BLaER1 treated with 17β-estradiol and CSF1 and Interleukin-3, amounts not matched to agents 10 nM and 100 nM (cell line): ENCODE measurements around the gene PLEKHM2.

Experiments
- H3K27ac ChIP-seq, 11 experiments: shearing (Covaris generic); formaldehyde crosslinking; 2 replicates each; pipeline ENCODE4 v1.8.1; 2022
- H3K27me3 ChIP-seq, 11 experiments: shearing (Covaris generic); formaldehyde crosslinking; 2 replicates each; pipeline ENCODE4 v1.8.1; 2022
- H3K36me3 ChIP-seq, 11 experiments: shearing (Covaris generic); formaldehyde crosslinking; 2 replicates each; pipeline ENCODE4 v1.8.1; 2022
- H3K4me1 ChIP-seq, 10 experiments: shearing (Covaris generic); formaldehyde crosslinking; 2 replicates each; pipeline ENCODE4 v1.8.1; 2022
- H3K4me2 ChIP-seq, 11 experiments: shearing (Covaris generic); formaldehyde crosslinking; 2 replicates each; pipeline ENCODE4 v1.8.1; 2022
- H3K4me3 ChIP-seq, 10 experiments: shearing (Covaris generic); formaldehyde crosslinking; 2 replicates each; pipeline ENCODE4 v1.8.1; 2022
- H3K9ac ChIP-seq, 11 experiments: shearing (Covaris generic); formaldehyde crosslinking; 2 replicates each; pipeline ENCODE4 v1.8.1; 2022
- H3K9me3 ChIP-seq, 11 experiments: shearing (Covaris generic); formaldehyde crosslinking; replicated peaks in 1 of 11; 2 replicates each; pipeline ENCODE4 v1.8.1; 2022
- H4K20me1 ChIP-seq, 11 experiments: shearing (Covaris generic); formaldehyde crosslinking; 2 replicates each; pipeline ENCODE4 v1.8.1; 2022
- Cebpa-rat ChIP-seq, 11 experiments: shearing (Covaris generic); IDR thresholded peaks; 2 replicates each; pipeline ENCODE4 v1.8.1; 2022

The PLEKHM2 gene

GRCh38 chr1:15669864-15670263 is 14.3 kb upstream of the PLEKHM2 start:
- H3K27ac ChIP-seq, result no peak overlapping the region
- H3K4me3 ChIP-seq, result no peak overlapping the region
- H3K9ac ChIP-seq, result no peak overlapping the region
- H3K36me3 ChIP-seq, result peaks cover 0 to 22% (median 3%) of the 10 kb centered on the region in 11 experiments; a peak in 4 of 22 replicates
- H3K4me2 ChIP-seq, result no peak overlapping the region
- TF ChIP-seq Cebpa-rat (IDR thresholded peaks at IDR 0.05), result no peak
- H3K27me3 ChIP-seq, result no peaks in the 10 kb centered on the region
- H4K20me1 ChIP-seq, result peaks cover 0 to 36% (median 4%) of the 10 kb centered on the region in 11 experiments; a peak in 10 of 22 replicates
- peaks cover 0 to 11% (median 0%) of the 10 kb centered on the region in 10 experiments; a peak in 6 of 20 replicates for H3K4me1 ChIP-seq
- H3K9me3 ChIP-seq, result no peaks in the 10 kb centered on the region

- peaks cover 0 to 26% (median 0%) of the 10 kb centered on the region in 10 experiments; a peak in 6 of 20 replicates for H3K4me1 ChIP-seq
- TF ChIP-seq Cebpa-rat (IDR thresholded peaks at IDR 0.05), result no peak
Measured at GRCh38 chr1:15671430-15671829, 12.7 kb upstream of the PLEKHM2 start.

GRCh38 chr1:15674386-15675159 is 9.5 kb upstream of the PLEKHM2 start:
- peak overlapping the region in 3 of 11 experiments; percentile 41 to 64 (median 41); a peak in 5 of 22 replicates for H3K27ac ChIP-seq
- H3K4me3 ChIP-seq, result no peak overlapping the region

More at GRCh38 chr1:15671430-15671829, 12.7 kb upstream of the PLEKHM2 start:
- Histone ChIP-seq H3K4me2 (no peak overlapping the region), H3K27me3 (no peaks in the 10 kb centered on the region), H3K4me3 (no peak overlapping the region), H3K9ac (no peak overlapping the region), H3K36me3 (peaks cover 0 to 15% (median 3%) of the 10 kb centered on the region in 11 experiments; a peak in 4 of 22 replicates), H3K27ac (no peak overlapping the region), H3K9me3 (no peaks in the 10 kb centered on the region), H4K20me1 (peaks cover 0 to 20% (median 0%) of the 10 kb centered on the region in 11 experiments; a peak in 6 of 22 replicates)

GRCh38 chr1:15676010-15676409 is 8.1 kb upstream of the PLEKHM2 start:
- Histone ChIP-seq H3K9ac (0 out of 22 replicates have a peak overlapping the region, but pooled peaks of 1 of the 11 experiments have one; percentile 24), H3K36me3 (no peaks in the 10 kb centered on the region), H3K27me3 (no peaks in the 10 kb centered on the region), H3K4me3 (no peak overlapping the region), H3K9me3 (peaks cover 0 to 7% (median 0%) of the 10 kb centered on the region in 11 experiments; a peak in 1 of 22 replicates), H3K4me1 (peaks cover 0 to 54% (median 7%) of the 10 kb centered on the region in 10 experiments; a peak in 10 of 20 replicates), H4K20me1 (no peaks in the 10 kb centered on the region), H3K27ac (no peak overlapping the region), H3K4me2 (peak overlapping the region in 2 of 11 experiments; percentile 23 to 74; a peak in 2 of 22 replicates)
- TF ChIP-seq Cebpa-rat (IDR thresholded peaks at IDR 0.05), result no peak

More at GRCh38 chr1:15674386-15675159, 9.5 kb upstream of the PLEKHM2 start:
- no peaks in the 10 kb centered on the region for H3K27me3 ChIP-seq
- peak overlapping the region in 3 of 11 experiments; percentile 19 to 74 (median 56); a peak in 5 of 22 replicates for H3K4me2 ChIP-seq
- 0 out of 22 replicates have a peak, but pooled peaks cover 0 to 5% (median 0%) of the 10 kb centered on the region in 11 experiments for H4K20me1 ChIP-seq
- peaks cover 0 to 39% (median 6%) of the 10 kb centered on the region in 10 experiments; a peak in 9 of 20 replicates for H3K4me1 ChIP-seq
- TF ChIP-seq Cebpa-rat (IDR thresholded peaks at IDR 0.05), result no peak
- H3K36me3 ChIP-seq, result no peaks in the 10 kb centered on the region
- no peak overlapping the region; a peak in 1 of 22 replicates for H3K9ac ChIP-seq
- H3K9me3 ChIP-seq, result peaks cover 0 to 4% (median 0%) of the 10 kb centered on the region in 11 experiments; a peak in 1 of 22 replicates

- H3K4me2 ChIP-seq, result no peak overlapping the region
- no peak overlapping the region for H3K27ac ChIP-seq
- H3K4me1 ChIP-seq, result peaks cover 7 to 63% (median 15%) of the 10 kb centered on the region in 10 experiments
Measured at GRCh38 chr1:15676688-15677661, 7.1 kb upstream of the PLEKHM2 start.

GRCh38 chr1:15678578-15678977 is 5.5 kb upstream of the PLEKHM2 start:
- Histone ChIP-seq H4K20me1 (no peaks in the 10 kb centered on the region), H3K4me1 (peaks cover 23 to 80% (median 31%) of the 10 kb centered on the region in 10 experiments), H3K9ac (no peak overlapping the region), H3K4me3 (no peak overlapping the region), H3K4me2 (peak overlapping the region in 4 of 11 experiments; percentile 13 to 72 (median 52); a peak in 6 of 22 replicates), H3K9me3 (peaks cover 0 to 7% (median 0%) of the 10 kb centered on the region in 11 experiments; a peak in 1 of 22 replicates), H3K27ac (no peak overlapping the region), H3K36me3 (no peaks in the 10 kb centered on the region), H3K27me3 (no peaks in the 10 kb centered on the region)
- no peak for TF ChIP-seq Cebpa-rat (IDR thresholded peaks at IDR 0.05)

More at GRCh38 chr1:15676688-15677661, 7.1 kb upstream of the PLEKHM2 start:
- Histone ChIP-seq H3K36me3 (no peaks in the 10 kb centered on the region), H3K9me3 (peaks cover 0 to 7% (median 0%) of the 10 kb centered on the region in 11 experiments; a peak in 1 of 22 replicates), H3K9ac (no peak overlapping the region), H4K20me1 (no peaks in the 10 kb centered on the region), H3K27me3 (no peaks in the 10 kb centered on the region), H3K4me3 (no peak overlapping the region)
- TF ChIP-seq Cebpa-rat (IDR thresholded peaks at IDR 0.05), result no peak

- Histone ChIP-seq H3K36me3 (no peaks in the 10 kb centered on the region), H3K27me3 (no peaks in the 10 kb centered on the region), H3K4me1 (peaks cover 29 to 69% (median 35%) of the 10 kb centered on the region in 10 experiments), H3K9ac (no peak overlapping the region), H3K27ac (peak overlapping the region in 3 of 11 experiments; percentile 51 to 63 (median 51); a peak in 5 of 22 replicates), H3K4me2 (peak overlapping the region in 2 of 11 experiments; percentile 60 to 97; a peak in 4 of 22 replicates), H3K4me3 (no peak overlapping the region), H3K9me3 (peaks cover 0 to 7% (median 0%) of the 10 kb centered on the region in 11 experiments; a peak in 1 of 22 replicates), H4K20me1 (peaks cover 2 to 7% (median 5%) of the 10 kb centered on the region in 11 experiments; a peak in 14 of 22 replicates)
- TF ChIP-seq Cebpa-rat (IDR thresholded peaks at IDR 0.05), result no peak
Measured at GRCh38 chr1:15680131-15680530, 4.0 kb upstream of the PLEKHM2 start.
